ENCODE results near the gene SRRM4.

GRCh38 chr12:118982984-118983761 is 1.8 kb downstream of the SRRM4 start:
- TF ChIP-seq, protein P1, sequence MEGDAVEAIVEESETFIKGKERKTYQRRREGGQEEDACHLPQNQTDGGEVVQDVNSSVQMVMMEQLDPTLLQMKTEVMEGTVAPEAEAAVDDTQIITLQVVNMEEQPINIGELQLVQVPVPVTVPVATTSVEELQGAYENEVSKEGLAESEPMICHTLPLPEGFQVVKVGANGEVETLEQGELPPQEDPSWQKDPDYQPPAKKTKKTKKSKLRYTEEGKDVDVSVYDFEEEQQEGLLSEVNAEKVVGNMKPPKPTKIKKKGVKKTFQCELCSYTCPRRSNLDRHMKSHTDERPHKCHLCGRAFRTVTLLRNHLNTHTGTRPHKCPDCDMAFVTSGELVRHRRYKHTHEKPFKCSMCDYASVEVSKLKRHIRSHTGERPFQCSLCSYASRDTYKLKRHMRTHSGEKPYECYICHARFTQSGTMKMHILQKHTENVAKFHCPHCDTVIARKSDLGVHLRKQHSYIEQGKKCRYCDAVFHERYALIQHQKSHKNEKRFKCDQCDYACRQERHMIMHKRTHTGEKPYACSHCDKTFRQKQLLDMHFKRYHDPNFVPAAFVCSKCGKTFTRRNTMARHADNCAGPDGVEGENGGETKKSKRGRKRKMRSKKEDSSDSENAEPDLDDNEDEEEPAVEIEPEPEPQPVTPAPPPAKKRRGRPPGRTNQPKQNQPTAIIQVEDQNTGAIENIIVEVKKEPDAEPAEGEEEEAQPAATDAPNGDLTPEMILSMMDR (optimal IDR thresholded peaks at IDR 0.05 in 1 of 3, IDR thresholded peaks at IDR 0.05 in 1 of 3, conservative IDR thresholded peaks at IDR 0.05 in 1 of 3; ENCODE audit: extremely low read depth in 1 of 3, insufficient read depth in 2 of 3, low read length in 3 of 3) = no peak
- TF ChIP-seq EZH2 (IDR thresholded peaks at IDR 0.05; ENCODE audit: low read length) = no peak

Data from keratinocyte (primary cell).